Stomach (tissue), 4 donors: ENCODE measurements around the gene C4BPA.

Source experiments
- CTCF ChIP-seq, 7 experiments: fragments of 450-650 bp in 4 of 7; fragments of 200-600 bp in 3 of 7; sonication (generic) in 3 of 7; IDR thresholded peaks; one replicate each; pipeline ENCODE4 v1.5.1; 2016 to 2019; ENCODE audit warnings: antibody characterized with exemption in 7 of 7, control low read depth in 2 of 7, mild to moderate bottlenecking in 1 of 7
- POLR2A ChIP-seq, 4 donors: fragments of 450-650 bp; IDR thresholded peaks; one replicate each; pipeline ENCODE4 v1.6.1; 2016; ENCODE audit warnings: antibody characterized with exemption in 4 of 4, control low read depth in 2 of 4, mild to moderate bottlenecking in 1 of 4, moderate library complexity in 1 of 4
- POLR2AphosphoS5 ChIP-seq, 3 donors: sonication (generic); formaldehyde crosslinking; IDR thresholded peaks; one replicate each; pipeline ENCODE4 v1.6.1; 2016; ENCODE audit warnings: antibody characterized with exemption in 3 of 3

DNA sequence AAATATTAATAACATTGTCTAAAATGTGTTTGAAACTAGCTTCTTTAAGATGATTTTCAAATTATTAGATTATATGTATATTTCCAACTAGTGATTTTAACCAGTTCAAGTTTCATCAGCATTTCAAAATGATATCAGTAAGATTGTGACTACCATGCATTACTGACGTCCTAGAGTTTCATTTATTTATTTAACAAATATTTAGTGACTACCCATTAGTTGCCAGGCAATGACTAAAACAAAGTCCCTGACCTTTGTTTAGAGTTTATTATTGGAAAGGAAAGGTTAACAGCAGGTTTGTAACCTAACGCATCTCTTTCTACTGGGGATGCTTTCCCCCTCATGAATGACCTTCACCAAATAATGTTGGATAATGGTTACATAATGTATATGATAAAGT, 22.9 kb upstream of the C4BPA start:
- no peak for TF ChIP-seq CTCF (IDR thresholded peaks at IDR 0.05)
- TF ChIP-seq POLR2A (IDR thresholded peaks at IDR 0.05) = no peak
- no peak for TF ChIP-seq POLR2AphosphoS5 (IDR thresholded peaks at IDR 0.05)
